SH-SY5Y (cell line): ENCODE measurements around the gene MEGF6.

ENCODE experiments used
- GATA2 ChIP-seq: IDR thresholded peaks from 2 replicates; pipeline ENCODE4 v1.6.1; 2011; ENCODE audit warnings: mild to moderate bottlenecking, low read depth, low read length
- GATA3 ChIP-seq: IDR thresholded peaks from 2 replicates; pipeline ENCODE4 v1.6.1; 2011; ENCODE audit warnings: low read depth, mild to moderate bottlenecking, low read length, moderate library complexity

DNA sequence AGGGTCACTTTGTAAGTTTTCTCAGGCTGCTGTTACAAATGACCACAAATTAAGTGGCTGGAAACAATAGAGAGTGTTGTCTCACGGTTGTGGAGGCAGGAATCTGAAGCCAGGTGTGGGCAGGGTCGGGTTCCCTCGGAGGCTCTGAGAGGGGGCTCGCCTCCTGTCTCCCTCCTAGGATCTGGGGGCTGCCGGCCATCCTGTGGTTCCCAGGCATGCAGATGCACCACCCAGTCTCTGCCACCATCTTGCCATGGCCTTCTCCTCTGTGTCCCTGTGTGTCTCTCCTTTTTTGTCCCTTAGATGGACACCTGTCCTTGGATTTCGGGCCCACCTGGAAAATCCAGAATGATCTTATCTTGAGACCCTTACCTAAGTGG, 45.8 kb upstream of the MEGF6 start:
- TF ChIP-seq GATA2 (no peak), GATA3 (no peak)
